CMK (cell line): ENCODE measurements around the gene PGBD1.

Experiments
- DNase-seq: peaks from one replicate; pipeline ENCODE4 v3.0.0-alpha.2; 2010; ENCODE audit warnings: low read depth

PGBD1 gene

GRCh38 chr6:28335040-28335563, 53.7 kb downstream of the PGBD1 start:
- DNase-seq: peak; percentile 85

DNA sequence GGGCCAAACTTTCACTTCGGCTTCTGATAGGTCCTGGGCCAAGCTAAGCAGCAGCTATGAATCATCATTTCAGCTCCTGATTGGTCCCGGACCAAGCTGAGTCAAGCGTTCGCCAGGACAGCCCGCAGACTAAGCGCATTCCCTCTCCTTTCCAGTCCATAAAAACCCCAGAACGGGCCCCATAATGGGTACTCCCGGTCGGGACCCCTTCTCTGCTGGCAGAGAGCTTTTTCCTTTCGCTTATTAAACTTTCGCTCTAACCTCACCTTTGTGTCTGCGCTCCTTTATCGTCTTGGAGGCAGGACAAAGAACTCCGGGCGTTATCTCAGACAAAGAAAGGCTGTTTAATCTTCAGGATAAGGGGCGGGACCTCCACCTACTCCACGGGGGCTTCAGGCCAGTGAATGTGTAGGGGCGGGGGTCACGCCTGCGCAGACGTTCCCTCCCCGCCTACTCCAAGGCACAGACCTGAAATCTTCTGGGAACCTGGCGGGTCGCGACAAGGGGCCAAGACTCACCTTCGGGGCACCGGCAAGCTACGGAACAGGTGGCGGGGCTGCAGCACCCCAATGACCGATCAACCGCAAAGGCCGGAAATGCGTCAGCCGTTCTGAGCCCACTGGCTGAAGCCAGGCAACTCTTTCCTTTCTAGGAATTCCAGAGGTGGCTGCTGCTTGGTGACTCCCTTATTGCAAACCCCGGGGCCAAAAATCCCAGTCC, 54.4 kb downstream of the PGBD1 start, which contains the start of gene ZSCAN31:
Gene ZSCAN31, minus strand, starts transcription at position 585 of the 720 bp plus-strand sequence. CDS start 6,465 bp downstream, outside the sequence.
- DNase-seq: peak; percentile 88

- peak; percentile 93 for DNase-seq
Measured at GRCh38 chr6:28336284-28337120, 55.1 kb downstream of the PGBD1 start.

DNA sequence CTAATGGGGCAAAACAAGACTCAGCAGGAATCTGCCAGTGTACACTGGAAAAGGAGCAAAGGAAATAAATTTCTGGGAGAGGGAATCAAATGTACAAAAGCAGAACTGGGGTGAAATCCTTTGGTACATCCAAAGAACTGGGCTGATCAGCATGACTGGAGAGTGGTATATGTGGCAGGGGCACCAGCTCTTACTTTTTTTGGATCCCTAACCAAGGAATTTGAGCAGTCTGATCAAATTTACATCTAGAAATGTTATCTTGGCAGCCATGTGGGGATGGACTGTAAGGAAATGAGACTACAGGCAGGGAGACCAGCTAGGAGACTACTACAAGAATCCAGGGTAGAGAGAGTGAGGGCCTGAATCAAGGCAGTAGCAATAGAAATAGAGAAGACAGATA, 55.7 kb downstream of the PGBD1 start:
- no peak for DNase-seq

- no peak for DNase-seq
Measured at GRCh38 chr6:28340310-28341095, 59.1 kb downstream of the PGBD1 start.

GRCh38 chr6:28343898-28344677, 62.7 kb downstream of the PGBD1 start:
- DNase-seq: no peak

DNA sequence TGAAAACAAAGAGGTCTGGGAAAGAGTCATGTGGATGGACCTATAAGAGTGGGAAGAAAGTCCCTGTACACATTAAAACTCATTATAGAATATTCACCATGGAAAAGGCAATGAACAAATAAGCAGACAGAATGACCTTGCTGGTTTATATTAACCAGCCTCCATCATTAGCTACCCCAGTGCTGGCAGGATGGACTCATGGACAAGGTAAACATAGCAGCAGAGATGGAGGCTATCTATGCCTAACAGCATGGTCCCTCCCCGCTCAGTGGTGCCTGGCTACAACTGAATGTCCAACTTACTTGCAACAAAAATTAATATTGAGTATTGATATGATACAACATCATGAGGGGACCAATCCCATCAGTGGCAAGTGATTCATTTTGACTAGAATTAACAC, 63.8 kb downstream of the PGBD1 start:
- no peak for DNase-seq

DNA sequence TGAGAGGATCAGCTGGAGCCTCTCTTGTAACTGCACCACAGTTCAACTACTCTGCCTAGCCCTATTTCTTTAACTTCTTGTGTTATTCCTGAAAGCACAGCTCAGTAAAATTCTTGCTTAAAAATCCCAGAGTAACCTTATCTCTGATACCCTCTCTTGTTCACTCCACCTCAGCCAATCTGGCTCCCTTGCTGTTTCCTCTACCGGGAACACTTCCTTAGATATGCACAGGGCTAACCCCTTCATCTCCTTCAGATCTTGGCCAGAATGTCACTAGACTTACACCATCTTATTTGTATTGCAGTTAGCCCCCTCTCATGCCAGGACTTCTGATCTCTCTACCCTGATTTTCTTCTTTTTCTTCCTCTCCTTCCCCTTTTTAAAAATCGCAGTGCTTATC, 65.7 kb downstream of the PGBD1 start:
- DNase-seq: no peak

DNA sequence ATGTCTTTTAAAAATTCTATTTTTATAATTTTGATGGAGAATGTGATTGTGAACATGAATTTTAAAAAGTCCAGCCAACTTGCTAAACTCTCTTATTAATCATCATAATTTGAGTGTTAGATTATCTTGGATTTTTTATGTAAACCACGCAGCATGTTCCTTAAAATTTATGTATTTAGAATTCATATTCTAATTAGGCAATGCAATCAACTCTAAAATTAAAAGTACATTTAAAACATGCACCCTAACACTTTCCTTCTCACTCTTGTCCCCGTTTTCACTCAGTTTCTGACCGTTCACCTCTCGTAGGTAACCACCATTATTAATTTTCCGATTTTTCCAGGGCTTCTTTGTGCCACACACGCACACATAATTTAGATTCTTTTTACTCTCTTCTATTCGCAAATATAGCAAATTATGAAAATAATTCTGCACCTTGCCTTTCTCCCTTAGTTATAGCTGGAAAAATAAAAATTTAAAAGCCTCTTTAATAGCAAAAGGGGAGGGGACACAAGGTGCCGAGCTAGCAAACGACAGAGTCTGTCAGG, 68.0 kb downstream of the PGBD1 start:
- no peak for DNase-seq

GRCh38 chr6:28349892-28350737, 68.7 kb downstream of the PGBD1 start, which contains the start of gene ZKSCAN3:
ZKSCAN3 (plus strand) TSS chr6:28349947; CDS start chr6:28359587, 9,640 bp downstream.
- DNase-seq: peak; percentile 78

GRCh38 chr6:28351087-28351486, 69.7 kb downstream of the PGBD1 start:
- no peak for DNase-seq

- DNase-seq: no peak
Measured at GRCh38 chr6:28351493-28351925, 70.1 kb downstream of the PGBD1 start.
